ENCODE results near the gene LSAMP. TPM values are rescaled to one million over a fixed set of nuclear protein-coding genes. Genes with fewer than 3 reads are reported as not detected.

LSAMP gene
- total and polyA plus RNA-seq, 2 donors (not counting 1 experiment from before 2014, with no cell fraction given): not detected

DNA sequence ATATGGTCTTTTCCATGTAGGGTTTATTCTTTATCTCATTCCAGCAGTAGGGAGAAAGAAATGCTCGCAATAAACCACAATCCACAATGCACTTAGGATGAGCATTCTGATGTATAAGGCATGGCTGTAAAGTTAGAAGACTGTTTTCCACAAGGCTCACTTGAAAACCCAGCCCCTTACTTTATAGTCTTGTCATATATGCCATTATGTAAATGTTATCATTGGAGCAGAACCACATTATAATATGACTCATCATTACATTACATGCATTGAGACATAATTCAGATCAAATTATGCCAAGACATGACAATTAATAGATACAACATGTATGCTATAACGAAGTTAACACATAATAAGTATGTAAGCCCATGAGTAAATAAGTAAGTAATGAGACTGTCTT, 348.1 kb downstream of the LSAMP start:
- DNase-seq (no peak), ATAC-seq (ENCODE audit: low read depth) (no peak)
- Histone ChIP-seq H3K9me3 (ENCODE audit: control extremely low read depth in 1 of 3, control insufficient read depth in 2 of 3, insufficient read depth in 1 of 3, low read length in 2 of 3) (no peaks in the 10 kb centered on the region), H3K79me2 (ENCODE audit: control insufficient read depth, insufficient read depth, low read length) (no peaks in the 10 kb centered on the region), H3K4me2 (replicated peaks; ENCODE audit: low read depth, low read length, poor library complexity, severe bottlenecking) (no peak overlapping the region), H3K4me3 (ENCODE audit: control extremely low read depth in 1 of 5, extremely low read depth in 1 of 5, insufficient read depth in 1 of 5, low read depth in 2 of 5, low read length in 4 of 5) (no peak overlapping the region), H3K27me3 (replicated peaks in 1 of 4; ENCODE audit: control extremely low read depth in 1 of 4, control insufficient read depth in 3 of 4, insufficient read depth in 4 of 4, low read length in 3 of 4) (no peaks in the 10 kb centered on the region), H3K9ac (ENCODE audit: low read length) (no peak overlapping the region), H4K20me1 (ENCODE audit: control insufficient read depth, insufficient read depth, low read length, poor library complexity, severe bottlenecking) (no peaks in the 10 kb centered on the region), H2AFZ (ENCODE audit: insufficient read depth, low read depth, low read length, poor library complexity, severe bottlenecking) (no peak overlapping the region), H3K36me3 (replicated peaks in 1 of 2; ENCODE audit: control extremely low read depth in 1 of 2, control insufficient read depth in 1 of 2, extremely low read depth in 1 of 2, insufficient read depth in 2 of 2, low read length in 1 of 2) (no peaks in the 10 kb centered on the region), H3K4me1 (ENCODE audit: control insufficient read depth in 2 of 2, insufficient read depth in 2 of 2, low read length in 2 of 2) (no peaks in the 10 kb centered on the region), H3K27ac (ENCODE audit: low read length in 2 of 2) (no peak overlapping the region)
- no peak overlapping the region for H3K4me3 Mint-ChIP-seq
- WGBS (ENCODE audit: insufficient coverage): no CpG with 5 or more reads among the region's 2 CpGs
- intact Hi-C loops (cut with micrococcal nuclease): no loop called here
- no peaks in the 10 kb centered on the region for H3K4me1 Mint-ChIP-seq
- H3K9me3 Mint-ChIP-seq (ENCODE audit: insufficient read depth): no peaks in the 10 kb centered on the region
- no peaks in the 10 kb centered on the region for H3K27me3 Mint-ChIP-seq
- ChIA-PET CTCF (no interaction called here), POLR2A (no interaction called here)
- H3K27ac Mint-ChIP-seq: no peak overlapping the region
- TF ChIP-seq, protein P1, sequence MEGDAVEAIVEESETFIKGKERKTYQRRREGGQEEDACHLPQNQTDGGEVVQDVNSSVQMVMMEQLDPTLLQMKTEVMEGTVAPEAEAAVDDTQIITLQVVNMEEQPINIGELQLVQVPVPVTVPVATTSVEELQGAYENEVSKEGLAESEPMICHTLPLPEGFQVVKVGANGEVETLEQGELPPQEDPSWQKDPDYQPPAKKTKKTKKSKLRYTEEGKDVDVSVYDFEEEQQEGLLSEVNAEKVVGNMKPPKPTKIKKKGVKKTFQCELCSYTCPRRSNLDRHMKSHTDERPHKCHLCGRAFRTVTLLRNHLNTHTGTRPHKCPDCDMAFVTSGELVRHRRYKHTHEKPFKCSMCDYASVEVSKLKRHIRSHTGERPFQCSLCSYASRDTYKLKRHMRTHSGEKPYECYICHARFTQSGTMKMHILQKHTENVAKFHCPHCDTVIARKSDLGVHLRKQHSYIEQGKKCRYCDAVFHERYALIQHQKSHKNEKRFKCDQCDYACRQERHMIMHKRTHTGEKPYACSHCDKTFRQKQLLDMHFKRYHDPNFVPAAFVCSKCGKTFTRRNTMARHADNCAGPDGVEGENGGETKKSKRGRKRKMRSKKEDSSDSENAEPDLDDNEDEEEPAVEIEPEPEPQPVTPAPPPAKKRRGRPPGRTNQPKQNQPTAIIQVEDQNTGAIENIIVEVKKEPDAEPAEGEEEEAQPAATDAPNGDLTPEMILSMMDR (IDR thresholded peaks at IDR 0.05): no peak
- TF ChIP-seq EZH2 (IDR thresholded peaks at IDR 0.05; ENCODE audit: borderline replicate concordance, insufficient read depth, low read depth, low read length, poor library complexity, severe bottlenecking): no peak

DNA sequence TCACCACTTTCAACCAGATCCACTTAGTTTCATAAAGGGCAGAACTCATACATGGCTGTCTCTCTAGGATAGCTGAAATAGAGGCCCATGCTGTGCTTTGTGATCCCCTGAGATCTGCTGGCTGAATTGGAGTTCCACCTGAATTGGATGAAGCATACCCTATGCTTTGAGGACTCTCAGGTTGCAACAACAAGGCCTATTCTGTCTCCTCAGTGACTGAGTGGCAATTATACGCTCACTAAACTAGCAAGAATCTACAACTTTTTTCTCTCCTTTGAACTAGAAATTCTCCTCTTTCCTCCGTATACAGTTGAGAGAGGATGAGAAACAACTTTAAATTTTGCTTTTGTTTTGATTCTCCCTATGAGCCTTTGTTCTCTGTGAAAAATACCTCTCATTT, 348.7 kb downstream of the LSAMP start:
- no peaks in the 10 kb centered on the region for H4K20me1 ChIP-seq (ENCODE audit: control insufficient read depth, insufficient read depth, low read length, poor library complexity, severe bottlenecking)
- H3K27me3 ChIP-seq (replicated peaks in 1 of 4; ENCODE audit: control extremely low read depth in 1 of 4, control insufficient read depth in 3 of 4, insufficient read depth in 4 of 4, low read length in 3 of 4): no peaks in the 10 kb centered on the region
- Mint-ChIP-seq H3K27me3 (no peaks in the 10 kb centered on the region), H3K27ac (no peak overlapping the region), H3K4me3 (no peak overlapping the region), H3K9me3 (ENCODE audit: insufficient read depth) (no peaks in the 10 kb centered on the region), H3K4me1 (no peaks in the 10 kb centered on the region)
- TF ChIP-seq, protein P1 (IDR thresholded peaks at IDR 0.05): no peak
- no peak for TF ChIP-seq EZH2 (IDR thresholded peaks at IDR 0.05; ENCODE audit: borderline replicate concordance, insufficient read depth, low read depth, low read length, poor library complexity, severe bottlenecking)
- intact Hi-C loops (cut with micrococcal nuclease): no loop called here
- no peak overlapping the region for H3K4me2 ChIP-seq (replicated peaks; ENCODE audit: low read depth, low read length, poor library complexity, severe bottlenecking)
- no peak overlapping the region for H3K27ac ChIP-seq (ENCODE audit: low read length in 2 of 2)
- no peak overlapping the region for H3K4me3 ChIP-seq (ENCODE audit: control extremely low read depth in 1 of 5, extremely low read depth in 1 of 5, insufficient read depth in 1 of 5, low read depth in 2 of 5, low read length in 4 of 5)
- no peaks in the 10 kb centered on the region for H3K4me1 ChIP-seq (ENCODE audit: control insufficient read depth in 2 of 2, insufficient read depth in 2 of 2, low read length in 2 of 2)
- ATAC-seq (ENCODE audit: low read depth) (no peak), DNase-seq (no peak)
- WGBS (ENCODE audit: insufficient coverage): no CpG with 5 or more reads among the region's 2 CpGs
- no peak overlapping the region for H3K9ac ChIP-seq (ENCODE audit: low read length)
- ChIA-PET CTCF (no interaction called here), POLR2A (no interaction called here)
- no peak overlapping the region for H2AFZ ChIP-seq (ENCODE audit: insufficient read depth, low read depth, low read length, poor library complexity, severe bottlenecking)
- no peaks in the 10 kb centered on the region for H3K9me3 ChIP-seq (ENCODE audit: control extremely low read depth in 1 of 3, control insufficient read depth in 2 of 3, insufficient read depth in 1 of 3, low read length in 2 of 3)
- H3K36me3 ChIP-seq (replicated peaks in 1 of 2; ENCODE audit: control extremely low read depth in 1 of 2, control insufficient read depth in 1 of 2, extremely low read depth in 1 of 2, insufficient read depth in 2 of 2, low read length in 1 of 2): no peaks in the 10 kb centered on the region
- H3K79me2 ChIP-seq (ENCODE audit: control insufficient read depth, insufficient read depth, low read length): no peaks in the 10 kb centered on the region
